Prostate gland (tissue), 2 donors: ENCODE results near the gene CYP2D6.

Experiments used
- POLR2A ChIP-seq: fragments of 450-650 bp; IDR thresholded peaks from one replicate; pipeline ENCODE4 v1.6.1; 2016; ENCODE audit warnings: antibody characterized with exemption, mild to moderate bottlenecking
- TF ChIP-seq, protein P1 (sequence below), 4 experiments: fragments of 200-600 bp in 2 of 4; fragments of 450-650 bp in 2 of 4; sonication (generic) in 2 of 4; IDR thresholded peaks; 1 replicate in 3 of 4; 2 replicates in 1 of 4; pipeline ENCODE4 v1.5.1; 2016 to 2019; ENCODE audit warnings: antibody characterized with exemption in 4 of 4, mild to moderate bottlenecking in 2 of 4, moderate library complexity in 2 of 4

- TF ChIP-seq, protein P1, sequence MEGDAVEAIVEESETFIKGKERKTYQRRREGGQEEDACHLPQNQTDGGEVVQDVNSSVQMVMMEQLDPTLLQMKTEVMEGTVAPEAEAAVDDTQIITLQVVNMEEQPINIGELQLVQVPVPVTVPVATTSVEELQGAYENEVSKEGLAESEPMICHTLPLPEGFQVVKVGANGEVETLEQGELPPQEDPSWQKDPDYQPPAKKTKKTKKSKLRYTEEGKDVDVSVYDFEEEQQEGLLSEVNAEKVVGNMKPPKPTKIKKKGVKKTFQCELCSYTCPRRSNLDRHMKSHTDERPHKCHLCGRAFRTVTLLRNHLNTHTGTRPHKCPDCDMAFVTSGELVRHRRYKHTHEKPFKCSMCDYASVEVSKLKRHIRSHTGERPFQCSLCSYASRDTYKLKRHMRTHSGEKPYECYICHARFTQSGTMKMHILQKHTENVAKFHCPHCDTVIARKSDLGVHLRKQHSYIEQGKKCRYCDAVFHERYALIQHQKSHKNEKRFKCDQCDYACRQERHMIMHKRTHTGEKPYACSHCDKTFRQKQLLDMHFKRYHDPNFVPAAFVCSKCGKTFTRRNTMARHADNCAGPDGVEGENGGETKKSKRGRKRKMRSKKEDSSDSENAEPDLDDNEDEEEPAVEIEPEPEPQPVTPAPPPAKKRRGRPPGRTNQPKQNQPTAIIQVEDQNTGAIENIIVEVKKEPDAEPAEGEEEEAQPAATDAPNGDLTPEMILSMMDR (IDR thresholded peaks at IDR 0.05), result no peak
- no peak for TF ChIP-seq POLR2A
These were observed 21.5 kb upstream of the CYP2D6 start for GRCh38 chr22:42151924-42152635.
